EH (cell line): ENCODE data around the gene TLCD3B.

Experiments
- DNase-seq: peaks from one replicate; pipeline ENCODE4 v3.0.0-alpha.2; 2015; ENCODE audit warnings: low read depth

TLCD3B gene

DNA sequence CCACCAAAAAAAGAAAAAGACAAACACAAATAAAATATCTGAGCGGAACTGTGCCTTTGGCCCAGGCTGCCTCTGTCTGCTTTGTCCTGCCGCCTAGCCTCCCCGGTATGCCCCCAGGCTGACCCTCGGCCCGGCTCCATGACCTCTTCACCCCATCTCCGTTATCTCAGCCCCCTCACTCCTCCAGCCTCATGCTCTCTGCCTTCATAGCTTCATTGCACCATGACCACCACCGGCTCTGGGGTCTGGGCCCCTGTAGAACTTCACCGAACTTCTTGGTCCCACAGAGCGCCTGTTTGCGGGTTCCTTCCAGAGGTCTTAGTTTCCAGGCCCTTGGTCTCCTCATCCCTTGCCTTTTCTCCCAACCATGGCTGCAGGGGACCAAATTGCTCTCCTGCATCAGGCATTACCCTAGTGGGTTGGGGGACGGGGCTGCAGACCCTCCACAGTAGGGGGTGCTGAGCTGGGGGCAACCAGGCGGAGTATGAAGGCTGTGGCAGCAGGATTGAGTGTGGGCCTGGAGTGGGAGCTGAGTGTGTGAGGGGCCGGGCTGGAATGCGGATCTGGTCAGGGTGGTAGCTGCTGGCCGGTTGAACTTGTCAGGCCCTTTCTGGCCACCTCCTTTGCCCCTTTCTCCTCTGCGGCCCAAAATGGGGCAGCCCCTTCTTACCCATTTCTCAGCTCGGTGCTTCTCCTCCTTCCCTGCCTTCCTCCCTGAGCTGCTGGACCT lies 42.6 kb downstream of the TLCD3B start:
- no peak for DNase-seq

DNA sequence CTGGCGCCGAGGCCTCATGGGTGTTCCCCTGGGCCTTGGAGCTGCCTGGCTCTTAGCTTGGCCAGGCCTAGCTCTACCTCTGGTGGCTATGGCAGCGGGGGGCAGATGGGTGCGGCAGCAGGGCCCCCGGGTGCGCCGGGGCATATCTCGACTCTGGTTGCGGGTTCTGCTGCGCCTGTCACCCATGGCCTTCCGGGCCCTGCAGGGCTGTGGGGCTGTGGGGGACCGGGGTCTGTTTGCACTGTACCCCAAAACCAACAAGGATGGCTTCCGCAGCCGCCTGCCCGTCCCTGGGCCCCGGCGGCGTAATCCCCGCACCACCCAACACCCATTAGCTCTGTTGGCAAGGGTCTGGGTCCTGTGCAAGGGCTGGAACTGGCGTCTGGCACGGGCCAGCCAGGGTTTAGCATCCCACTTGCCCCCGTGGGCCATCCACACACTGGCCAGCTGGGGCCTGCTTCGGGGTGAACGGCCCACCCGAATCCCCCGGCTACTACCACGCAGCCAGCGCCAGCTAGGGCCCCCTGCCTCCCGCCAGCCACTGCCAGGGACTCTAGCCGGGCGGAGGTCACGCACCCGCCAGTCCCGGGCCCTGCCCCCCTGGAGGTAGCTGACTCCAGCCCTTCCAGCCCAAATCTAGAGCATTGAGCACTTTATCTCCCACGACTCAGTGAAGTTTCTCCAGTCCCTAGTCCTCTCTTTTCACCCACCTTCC lies 43.5 kb downstream of the TLCD3B start:
- no peak for DNase-seq

DNA sequence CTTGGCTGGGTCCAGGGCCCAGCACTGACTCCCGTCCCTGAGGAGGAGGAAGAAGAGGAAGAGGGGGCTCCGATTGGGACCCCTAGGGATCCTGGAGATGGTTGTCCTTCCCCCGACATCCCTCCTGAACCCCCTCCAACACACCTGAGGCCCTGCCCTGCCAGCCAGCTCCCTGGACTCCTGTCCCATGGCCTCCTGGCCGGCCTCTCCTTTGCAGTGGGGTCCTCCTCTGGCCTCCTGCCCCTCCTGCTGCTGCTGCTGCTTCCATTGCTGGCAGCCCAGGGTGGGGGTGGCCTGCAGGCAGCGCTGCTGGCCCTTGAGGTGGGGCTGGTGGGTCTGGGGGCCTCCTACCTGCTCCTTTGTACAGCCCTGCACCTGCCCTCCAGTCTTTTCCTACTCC lies 44.1 kb downstream of the TLCD3B start:
- no peak for DNase-seq

DNA sequence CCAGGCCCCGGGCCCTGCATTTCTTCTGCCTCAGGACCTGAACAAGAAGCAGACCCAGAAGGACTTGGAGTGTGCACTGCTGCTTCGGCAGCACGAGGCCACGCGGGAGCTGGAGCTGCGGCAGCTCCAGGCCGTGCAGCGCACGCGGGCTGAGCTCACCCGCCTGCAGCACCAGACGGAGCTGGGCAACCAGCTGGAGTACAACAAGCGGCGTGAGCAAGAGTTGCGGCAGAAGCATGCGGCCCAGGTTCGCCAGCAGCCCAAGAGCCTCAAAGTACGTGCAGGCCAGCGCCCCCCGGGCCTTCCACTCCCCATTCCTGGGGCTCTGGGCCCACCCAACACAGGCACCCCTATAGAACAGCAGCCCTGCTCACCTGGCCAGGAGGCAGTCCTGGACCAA lies 44.8 kb downstream of the TLCD3B start:
- no peak for DNase-seq

DNA sequence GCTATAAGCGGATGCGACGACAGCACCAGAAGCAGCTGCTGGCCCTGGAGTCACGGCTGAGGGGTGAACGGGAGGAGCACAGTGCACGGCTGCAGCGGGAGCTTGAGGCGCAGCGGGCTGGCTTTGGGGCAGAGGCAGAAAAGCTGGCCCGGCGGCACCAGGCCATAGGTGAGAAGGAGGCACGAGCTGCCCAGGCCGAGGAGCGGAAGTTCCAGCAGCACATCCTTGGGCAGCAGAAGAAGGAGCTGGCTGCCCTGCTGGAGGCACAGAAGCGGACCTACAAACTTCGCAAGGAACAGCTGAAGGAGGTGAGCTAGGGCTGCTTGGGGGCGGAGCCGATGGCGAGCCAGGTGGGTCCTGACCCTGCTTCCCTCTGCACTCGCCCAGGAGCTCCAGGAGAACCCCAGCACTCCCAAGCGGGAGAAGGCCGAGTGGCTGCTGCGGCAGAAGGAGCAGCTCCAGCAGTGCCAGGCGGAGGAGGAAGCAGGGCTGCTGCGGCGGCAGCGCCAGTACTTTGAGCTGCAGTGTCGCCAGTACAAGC lies 45.7 kb downstream of the TLCD3B start:
- DNase-seq: no peak

DNA sequence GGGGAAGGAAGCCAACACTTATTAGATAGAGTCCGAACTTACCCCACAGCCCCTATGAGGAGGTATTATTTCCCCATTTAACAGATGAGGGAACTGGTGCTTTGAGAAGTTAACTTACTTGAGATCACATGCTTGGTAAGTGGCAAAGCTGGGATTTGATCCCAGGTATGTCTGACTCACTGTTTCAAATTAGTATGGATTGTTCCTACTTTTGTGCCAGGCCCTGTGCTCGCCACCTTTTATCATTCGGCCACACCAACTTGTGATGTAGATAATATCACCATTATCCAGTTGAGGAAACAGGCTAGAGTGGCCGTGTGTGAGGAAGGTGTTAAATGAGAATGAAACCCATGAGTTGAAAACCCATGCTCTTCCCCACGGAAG lies 46.3 kb downstream of the TLCD3B start:
- DNase-seq: no peak

DNA sequence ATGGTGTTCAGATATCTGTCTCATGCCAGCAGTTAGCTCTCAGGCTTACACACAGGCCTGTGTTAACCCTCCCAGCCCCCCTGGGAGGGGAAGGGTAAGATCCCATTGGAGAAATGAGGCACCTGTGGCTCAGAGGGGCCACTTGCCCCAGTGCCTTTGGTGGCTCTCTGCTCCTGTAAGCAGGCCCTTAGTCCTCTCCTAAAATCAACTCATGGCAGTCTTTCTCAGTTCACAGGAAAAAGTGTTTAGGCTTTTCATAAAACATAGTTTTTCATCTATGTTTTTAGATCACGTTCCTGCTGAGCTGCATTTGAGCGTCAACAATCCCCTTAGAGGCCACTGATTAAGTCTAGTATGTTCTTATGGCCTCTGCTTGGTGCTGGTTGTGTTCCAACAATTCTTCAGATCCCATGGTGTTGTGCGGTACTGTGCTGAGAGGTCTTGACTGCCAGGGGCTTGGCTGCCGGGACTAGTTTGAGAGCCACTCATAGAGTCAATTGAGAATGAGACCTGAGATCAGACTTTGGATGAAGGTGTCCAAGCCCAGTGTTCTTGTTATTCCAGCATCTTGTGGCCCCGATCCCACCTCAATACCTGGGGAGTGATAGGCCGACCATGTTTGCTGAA lies 46.8 kb downstream of the TLCD3B start:
- DNase-seq: no peak

DNA sequence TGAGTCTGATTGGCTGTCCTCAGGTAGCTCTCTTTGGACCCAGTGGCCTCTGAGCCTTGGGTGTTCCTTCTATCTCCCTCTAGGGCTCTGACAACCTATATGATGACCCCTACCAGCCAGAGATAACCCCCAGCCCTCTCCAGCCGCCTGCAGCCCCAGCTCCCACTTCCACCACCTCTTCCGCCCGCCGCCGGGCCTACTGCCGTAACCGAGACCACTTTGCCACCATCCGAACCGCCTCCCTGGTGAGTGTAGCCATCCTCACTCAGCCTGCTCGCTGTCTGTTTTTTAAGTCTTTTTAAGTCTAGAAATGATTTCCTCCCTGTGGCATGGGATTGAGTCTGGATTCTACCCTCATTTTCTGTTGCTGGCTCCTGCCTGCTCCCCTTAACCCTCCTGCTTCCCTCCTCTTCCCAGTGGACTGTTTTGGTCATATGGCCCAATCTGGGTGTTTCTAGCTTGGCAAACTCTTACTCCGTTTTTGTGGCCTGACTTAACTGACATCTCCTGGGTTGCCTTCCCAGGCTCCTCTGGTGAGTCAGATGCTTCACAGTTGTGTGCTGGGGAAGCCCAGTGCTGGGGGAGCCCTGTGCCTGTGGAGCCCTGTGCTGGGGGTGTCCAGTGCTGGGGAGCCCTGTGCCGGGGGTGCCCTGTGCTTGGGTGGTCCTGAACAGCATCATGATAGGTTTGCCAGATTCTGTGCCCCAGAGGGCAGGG lies 47.5 kb downstream of the TLCD3B start:
- no peak for DNase-seq

DNA sequence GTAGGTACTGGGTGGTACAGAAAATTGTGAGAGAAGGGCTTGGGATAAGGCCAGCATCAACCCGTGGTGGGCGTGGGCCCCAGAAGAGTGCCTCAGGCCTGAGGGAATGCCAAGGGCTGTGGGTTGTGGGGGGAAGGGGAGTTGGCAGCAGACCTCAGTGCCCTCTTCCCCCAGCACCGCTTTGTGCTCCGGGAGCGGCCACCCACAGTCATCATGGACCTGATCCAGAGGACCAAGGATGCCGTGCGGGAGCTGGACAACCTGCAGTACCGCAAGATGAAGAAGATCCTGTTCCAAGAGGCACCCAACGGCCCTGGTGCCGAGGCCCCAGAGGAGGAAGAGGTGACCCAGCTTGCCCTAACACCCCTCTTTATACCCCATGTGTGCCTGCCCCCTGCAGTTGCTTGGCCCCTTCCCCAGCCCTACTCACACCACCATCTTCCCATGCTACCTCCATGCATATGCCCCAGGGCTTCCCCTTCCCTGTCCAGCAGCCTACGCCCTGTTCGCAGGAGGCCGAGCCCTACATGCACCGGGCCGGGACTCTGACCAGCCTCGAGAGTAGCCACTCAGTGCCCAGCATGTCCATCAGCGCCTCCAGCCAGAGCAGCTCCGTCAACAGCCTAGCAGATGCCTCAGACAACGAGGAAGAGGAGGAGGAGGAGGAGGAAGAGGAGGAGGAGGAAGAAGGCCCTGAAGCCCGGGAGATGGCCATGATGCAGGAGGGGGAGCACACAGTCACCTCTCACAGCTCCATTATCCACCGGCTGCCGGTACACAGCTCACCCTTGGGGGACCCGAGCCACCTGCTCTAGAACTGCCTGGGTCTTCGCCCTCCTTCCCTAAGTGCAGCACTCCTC lies 48.3 kb downstream of the TLCD3B start:
- no peak for DNase-seq

DNA sequence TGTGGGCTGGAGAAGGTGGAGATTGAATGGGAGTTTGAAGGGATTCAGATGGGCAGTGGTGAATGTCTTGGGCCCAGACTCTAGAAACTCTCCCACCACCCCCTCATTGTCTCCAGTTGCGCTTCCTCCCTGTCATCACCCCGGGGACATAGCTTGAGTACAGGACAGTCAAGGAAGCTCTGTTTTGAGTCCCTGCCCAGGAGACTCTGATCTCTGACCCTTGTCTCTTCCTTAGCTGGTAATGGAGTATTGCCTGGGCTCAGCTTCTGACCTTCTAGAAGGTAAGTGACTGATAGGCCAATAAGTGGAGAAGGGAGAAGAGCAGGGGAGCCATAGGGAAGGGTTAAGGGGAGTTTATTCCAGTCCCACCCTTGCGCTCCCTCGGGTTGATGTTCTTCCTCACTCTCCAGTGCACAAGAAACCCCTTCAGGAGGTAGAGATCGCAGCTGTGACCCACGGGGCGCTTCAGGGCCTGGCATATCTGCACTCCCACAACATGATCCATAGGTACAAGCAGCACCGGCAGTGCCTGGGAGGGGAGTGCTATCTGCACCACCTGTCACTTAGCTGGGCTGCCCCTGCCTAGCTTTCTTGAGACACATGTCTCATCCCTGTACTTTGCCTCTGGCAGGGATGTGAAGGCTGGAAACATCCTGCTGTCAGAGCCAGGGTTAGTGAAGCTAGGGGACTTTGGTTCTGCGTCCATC lies 52.4 kb downstream of the TLCD3B start:
- no peak for DNase-seq

DNA sequence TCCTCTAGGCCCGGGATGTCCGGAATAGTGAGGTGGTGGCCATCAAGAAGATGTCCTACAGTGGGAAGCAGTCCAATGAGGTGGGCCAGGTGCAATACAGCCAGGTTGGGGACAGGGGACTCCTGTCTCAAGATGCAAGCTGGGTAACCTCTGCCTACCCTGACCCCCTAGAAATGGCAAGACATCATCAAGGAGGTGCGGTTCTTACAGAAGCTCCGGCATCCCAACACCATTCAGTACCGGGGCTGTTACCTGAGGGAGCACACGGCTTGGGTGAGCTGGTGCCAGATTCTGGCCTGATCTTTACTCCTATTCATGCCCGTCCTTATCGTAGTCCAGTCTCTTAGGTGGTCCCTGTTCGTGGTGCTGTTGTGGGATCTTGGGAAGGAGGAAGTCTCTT lies 53.0 kb downstream of the TLCD3B start:
- no peak for DNase-seq

DNA sequence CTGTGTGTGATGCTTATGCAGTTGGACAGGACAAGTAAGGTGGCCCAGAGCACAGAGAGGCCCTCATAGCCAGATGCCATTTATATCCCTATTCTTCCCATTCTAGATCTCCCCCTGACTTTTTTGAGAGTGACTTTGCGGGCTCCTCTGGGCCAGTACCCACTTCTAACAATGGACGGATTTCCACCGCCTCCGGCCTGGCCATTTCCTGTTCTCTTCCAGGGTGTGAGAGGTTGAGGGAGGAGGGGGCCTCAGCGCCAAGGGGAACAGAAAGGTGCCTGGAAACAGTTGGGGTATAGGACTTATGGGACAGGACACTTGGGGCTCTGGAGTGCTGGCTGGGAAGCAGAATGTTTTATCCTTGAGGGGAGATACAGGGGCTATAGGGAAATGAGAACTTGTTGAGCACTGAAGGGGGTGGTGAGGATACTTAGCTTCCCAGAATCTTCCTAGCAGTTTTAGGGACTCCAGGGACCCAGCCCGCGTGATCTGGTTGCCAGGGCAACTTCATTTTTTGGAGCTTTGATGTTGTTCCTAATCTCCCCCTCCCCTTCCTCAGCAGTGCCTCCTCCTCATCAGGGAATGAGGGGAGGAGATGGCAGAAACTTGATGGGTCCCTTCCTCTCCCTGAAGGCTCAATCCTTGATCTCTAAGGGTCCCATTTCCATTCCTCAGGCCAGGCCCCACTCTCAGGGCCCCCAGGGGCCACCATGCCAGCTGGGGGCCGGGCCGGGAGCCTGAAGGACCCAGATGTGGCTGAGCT lies 53.8 kb downstream of the TLCD3B start:
- DNase-seq: no peak

DNA sequence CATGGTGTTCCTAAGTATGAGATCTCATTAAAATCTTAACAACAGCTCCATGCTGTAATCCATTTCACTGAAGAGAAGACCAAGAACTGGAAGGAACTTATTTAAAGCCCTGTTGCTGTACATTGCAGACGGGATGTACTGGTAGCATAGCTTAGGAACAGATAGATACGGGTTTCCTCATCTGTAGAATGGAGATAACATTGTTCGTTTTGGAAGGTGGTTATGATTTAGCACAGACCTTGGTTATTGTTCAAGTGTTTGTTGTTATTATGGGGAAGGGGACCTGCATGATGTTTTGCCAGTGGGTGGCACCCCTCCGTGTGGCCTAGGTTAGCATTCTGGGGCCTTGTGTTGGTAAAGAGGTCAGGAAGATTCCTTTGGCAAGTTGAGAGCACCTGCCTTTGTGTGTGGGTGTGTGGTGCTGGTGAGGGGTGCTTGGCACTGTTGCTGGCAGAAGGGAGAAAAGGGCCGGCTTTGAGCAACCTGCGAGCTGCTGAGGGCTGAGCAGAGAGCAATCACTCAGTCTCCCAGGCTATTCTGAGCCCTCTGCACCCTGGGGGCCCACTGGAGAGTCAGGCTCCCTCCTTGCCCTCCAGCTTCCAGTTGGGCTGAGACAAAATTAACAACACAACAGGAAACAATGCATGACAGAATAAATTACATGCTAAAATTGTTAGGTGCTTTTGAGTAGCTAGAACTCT lies 55.1 kb downstream of the TLCD3B start:
- no peak for DNase-seq

DNA sequence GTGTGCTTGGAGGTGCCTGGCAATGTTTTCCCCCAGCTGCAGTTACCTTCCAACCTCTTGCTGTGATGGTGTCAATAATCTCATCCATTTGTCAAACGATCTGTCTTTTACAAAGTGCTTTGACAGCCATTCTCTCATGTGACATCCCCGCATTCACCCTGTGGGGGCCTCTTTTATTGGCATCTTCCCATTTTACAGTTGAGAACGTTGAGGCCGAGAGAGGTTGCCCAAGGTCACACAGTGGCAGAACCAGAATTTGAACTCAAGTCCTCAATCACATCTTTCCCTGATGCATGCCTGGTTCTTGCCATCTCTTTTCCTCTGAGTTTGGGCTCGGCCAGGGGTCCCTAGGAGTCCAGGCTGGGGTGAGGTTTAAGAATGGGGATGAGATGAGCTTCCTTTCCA lies 55.9 kb downstream of the TLCD3B start:
- no peak for DNase-seq
